Measurements from ENCODE around the gene OR1L8.
"Not testable (repeated sequence)": the region's sequence is repeated elsewhere in the genome, so short reads cannot be mapped to it uniquely, and the experiment has no call there.

GRCh38 chr9:122531157-122531556 is 52.0 kb downstream of the OR1L8 start:
- TF ChIP-seq SPI1 (IDR thresholded peaks at IDR 0.05; ENCODE audit: borderline replicate concordance, low read depth, low read length); USF2 (CRISPR knock-in tag; IDR thresholded peaks at IDR 0.05); ZKSCAN3 (CRISPR knock-in tag; IDR thresholded peaks at IDR 0.05); HMG20B (CRISPR knock-in tag; IDR thresholded peaks at IDR 0.05); RAD51 (IDR thresholded peaks at IDR 0.05; ENCODE audit: borderline replicate concordance, low read depth); UBTF (IDR thresholded peaks at IDR 0.05; ENCODE audit: borderline replicate concordance in 1 of 2, low read depth in 2 of 2, low read length in 2 of 2); TEAD4 (IDR thresholded peaks at IDR 0.05; ENCODE audit: low read length); TEAD4 (CRISPR knock-in tag; IDR thresholded peaks at IDR 0.05; ENCODE audit: borderline replicate concordance); REST (IDR thresholded peaks at IDR 0.05; ENCODE audit: borderline replicate concordance); REST (CRISPR knock-in tag; IDR thresholded peaks at IDR 0.05; ENCODE audit: low read depth); ATF3 (IDR thresholded peaks at IDR 0.05); ATF3 (CRISPR knock-in tag; conservative IDR thresholded peaks at IDR 0.05); MAFG (tag; conservative IDR thresholded peaks at IDR 0.05): not testable (repeated sequence)

Data from K562 (cell line).